RWPE1 (cell line): Measurements from ENCODE around the gene DDX6.
"Not testable (repeated sequence)": the region's sequence is repeated elsewhere in the genome, so short reads cannot be mapped to it uniquely, and the experiment has no call there.

Experiments used
- CTCF ChIA-PET: fragments of 350-600 bp; sonication (Branson Sonifier 250); formaldehyde crosslinking; extraction: SDS; loops from one replicate; lab custom pipeline; 2021; lab: Yijun Ruan, JAX
- POLR2A ChIA-PET: fragments of 400-600 bp; formaldehyde crosslinking; extraction: SDS; loops from one replicate; lab custom pipeline; 2020; ENCODE audit warnings: antibody characterized with exemption; ENCODE audit not compliant: low non-redundant PET; lab: Yijun Ruan, JAX
- DNase-seq: peaks from one replicate; pipeline ENCODE4 v3.0.0; 2012; ENCODE audit warnings: low spot score
- H3K27ac ChIP-seq: fragments of 450-650 bp; 2 replicates; pipeline ENCODE4 v1.5.1; 2017
- TF ChIP-seq, protein P1 (sequence below): fragments of 450-650 bp; conservative IDR thresholded peaks from 2 replicates; pipeline ENCODE4 v1.5.1; 2017; ENCODE audit warnings: low read depth, mild to moderate bottlenecking

Gene DDX6

DNA sequence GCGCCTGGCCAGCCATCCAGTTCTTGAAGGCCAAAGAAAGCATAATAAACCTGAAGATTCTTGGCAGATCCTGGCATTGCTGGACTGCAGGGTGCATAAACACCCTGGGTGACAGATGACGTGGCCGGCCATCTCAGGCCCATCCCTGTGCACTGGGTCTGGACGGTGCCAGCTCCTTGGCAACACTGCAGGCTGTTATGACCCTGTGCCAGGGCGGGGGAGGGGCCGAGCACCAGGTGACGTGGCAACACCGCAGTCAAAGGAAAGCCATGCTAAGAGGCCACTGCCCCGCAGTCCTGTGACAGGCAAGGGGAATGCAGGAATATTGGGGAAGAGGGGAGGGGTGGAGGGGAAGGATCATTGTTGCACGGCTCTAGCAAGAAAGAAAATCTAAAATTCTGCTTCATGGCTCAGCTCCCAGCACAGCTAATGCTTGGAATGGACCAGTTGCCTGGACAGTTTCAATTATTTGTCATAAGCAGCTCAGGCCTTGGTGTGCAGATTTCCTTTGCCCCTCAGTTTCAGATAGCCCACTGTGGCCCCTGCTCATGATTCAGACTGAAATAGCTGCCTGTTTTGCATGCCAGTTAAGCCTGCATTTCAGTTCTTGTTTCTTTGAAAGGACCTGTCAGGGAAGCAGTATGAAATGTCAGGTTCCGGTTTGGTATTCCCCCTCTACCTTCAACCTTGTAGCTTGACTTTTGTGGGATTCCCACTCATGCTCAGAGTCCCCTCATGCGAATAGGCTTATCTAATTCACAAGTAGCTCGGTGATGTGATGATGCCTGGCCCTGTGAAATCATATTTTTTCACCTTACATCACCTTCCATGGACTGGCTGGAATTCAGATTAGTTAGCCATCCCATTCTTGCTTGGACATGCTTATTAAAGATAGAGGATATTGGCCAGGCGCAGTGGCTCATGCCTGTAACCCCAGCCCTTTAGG is 29.7 kb upstream of the DDX6 start:
- peak overlapping the region; percentile 91 for H3K27ac ChIP-seq
- POLR2A ChIA-PET = interaction anchor here (0.5 to 1.2 kb wide), 4 partner anchors 29 to 74 kb away, joined by 3 to 4 read pairs (median 3); partner anchors contain the start of gene DDX6
- CTCF ChIA-PET = interaction anchor here (0.6 to 0.7 kb wide), 2 partner anchors 86 to 551 kb away, joined by 3 read pairs; no protein-coding TSS in a partner anchor
- TF ChIP-seq, protein P1, sequence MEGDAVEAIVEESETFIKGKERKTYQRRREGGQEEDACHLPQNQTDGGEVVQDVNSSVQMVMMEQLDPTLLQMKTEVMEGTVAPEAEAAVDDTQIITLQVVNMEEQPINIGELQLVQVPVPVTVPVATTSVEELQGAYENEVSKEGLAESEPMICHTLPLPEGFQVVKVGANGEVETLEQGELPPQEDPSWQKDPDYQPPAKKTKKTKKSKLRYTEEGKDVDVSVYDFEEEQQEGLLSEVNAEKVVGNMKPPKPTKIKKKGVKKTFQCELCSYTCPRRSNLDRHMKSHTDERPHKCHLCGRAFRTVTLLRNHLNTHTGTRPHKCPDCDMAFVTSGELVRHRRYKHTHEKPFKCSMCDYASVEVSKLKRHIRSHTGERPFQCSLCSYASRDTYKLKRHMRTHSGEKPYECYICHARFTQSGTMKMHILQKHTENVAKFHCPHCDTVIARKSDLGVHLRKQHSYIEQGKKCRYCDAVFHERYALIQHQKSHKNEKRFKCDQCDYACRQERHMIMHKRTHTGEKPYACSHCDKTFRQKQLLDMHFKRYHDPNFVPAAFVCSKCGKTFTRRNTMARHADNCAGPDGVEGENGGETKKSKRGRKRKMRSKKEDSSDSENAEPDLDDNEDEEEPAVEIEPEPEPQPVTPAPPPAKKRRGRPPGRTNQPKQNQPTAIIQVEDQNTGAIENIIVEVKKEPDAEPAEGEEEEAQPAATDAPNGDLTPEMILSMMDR = no peak
- peak; percentile 47 for DNase-seq

DNA sequence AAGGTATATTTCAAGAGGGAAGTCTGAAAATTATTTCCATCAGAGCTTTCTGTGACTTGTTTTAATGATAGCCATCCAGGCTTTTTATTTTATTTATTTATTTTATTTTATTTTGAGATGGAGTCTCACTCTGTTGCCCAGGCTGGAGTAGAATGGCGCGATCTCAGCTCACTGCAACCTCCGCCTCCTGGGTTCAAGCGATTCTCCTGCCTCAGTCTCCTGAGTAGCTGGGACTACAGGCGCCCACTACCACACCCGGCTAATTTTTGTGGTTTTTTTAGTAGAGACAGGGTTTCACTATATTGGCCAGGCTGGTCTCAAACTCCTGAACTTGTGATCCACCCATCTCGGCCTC is 29.0 kb upstream of the DDX6 start:
- H3K27ac ChIP-seq = peak overlapping the region; percentile 91
- ChIA-PET POLR2A (interaction anchor here (0.5 to 0.6 kb wide), 2 partner anchors 66 to 75 kb away, joined by 3 read pairs; no protein-coding TSS in a partner anchor), CTCF (interaction anchor here (0.6 to 0.7 kb wide), 2 partner anchors 87 to 552 kb away, joined by 3 read pairs; no protein-coding TSS in a partner anchor)
- DNase-seq = not testable (repeated sequence)

DNA sequence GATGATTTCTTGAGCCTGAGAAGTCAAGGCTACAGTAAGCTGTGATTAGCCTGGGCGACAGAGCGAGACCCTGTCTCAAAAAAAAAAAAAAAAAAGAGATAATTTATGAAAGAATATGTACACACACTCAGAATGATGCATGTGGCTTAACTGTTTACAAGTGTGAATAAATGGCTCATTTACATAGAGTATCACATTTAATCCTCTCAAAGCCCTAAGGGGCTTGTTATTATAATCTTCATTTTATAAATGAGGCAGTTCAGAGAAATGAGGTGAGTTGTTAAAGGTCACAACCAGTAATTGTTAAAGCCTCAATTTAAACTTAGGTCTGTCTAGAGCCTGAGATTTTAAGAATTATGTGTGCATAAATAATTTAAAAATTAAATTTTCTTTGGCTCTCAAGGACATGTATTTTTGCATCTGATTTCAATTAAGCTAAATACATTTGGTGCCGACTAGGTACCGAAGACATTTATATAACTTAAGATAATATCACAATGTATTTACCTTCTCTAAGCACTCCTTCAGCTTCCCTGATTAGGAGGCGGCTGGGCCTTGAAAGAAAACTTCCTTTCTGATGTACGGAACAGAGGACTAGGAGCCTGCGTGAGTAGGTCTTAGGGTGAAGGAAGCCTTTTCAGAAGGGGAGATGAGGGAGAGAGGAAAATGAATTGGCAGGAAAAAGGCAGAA is 28.5 kb upstream of the DDX6 start:
- DNase-seq = no peak
- TF ChIP-seq, protein P1 = no peak
- ChIA-PET POLR2A (no interaction called here), CTCF (interaction anchor here (0.6 to 0.7 kb wide), 2 partner anchors 87 to 552 kb away, joined by 3 read pairs; no protein-coding TSS in a partner anchor)
- peak overlapping the region; percentile 91 for H3K27ac ChIP-seq

DNA sequence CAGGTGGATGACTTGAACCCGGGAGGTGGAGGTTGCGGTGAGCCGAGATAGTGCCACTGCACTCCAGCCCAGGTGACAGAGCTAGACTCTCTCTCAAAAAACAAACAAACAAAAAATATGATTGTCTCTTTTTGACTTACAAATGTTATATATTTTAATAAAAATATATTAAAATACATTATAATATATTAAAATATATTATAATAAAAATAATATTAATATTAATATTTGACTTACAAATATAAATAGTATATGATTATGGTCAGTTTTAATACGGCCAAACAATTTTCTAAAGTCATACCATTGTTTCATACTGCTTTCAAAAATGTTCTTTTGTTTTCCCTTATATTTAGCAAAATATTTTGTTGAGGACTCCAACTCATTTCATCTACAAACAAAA is 27.2 kb upstream of the DDX6 start:
- POLR2A ChIA-PET = no interaction called here

DNA sequence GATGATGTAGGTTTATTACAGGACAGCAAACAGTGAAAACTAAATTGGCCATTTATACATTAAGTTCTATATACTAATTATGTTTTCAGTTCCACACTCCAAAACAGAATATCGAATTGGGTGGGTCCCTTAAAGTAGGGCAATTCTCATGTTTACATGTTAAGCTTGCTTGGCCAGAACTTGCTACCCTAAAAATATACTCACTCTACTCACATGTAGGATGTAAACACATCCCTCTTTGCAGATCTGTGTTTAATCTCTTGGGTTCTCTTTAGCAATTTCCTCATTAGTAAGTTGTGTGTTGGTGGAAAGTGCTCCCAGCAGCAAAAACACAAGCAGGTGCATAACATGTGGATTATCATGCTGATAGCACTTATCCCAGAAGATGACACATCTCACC is 22.6 kb upstream of the DDX6 start:
- CTCF ChIA-PET = interaction anchor here (0.6 kb wide), 1 partner anchor 70 kb away, joined by 4 read pairs; the partner anchor contains the start of gene CXCR5
- no peak for DNase-seq
- POLR2A ChIA-PET = no interaction called here
- TF ChIP-seq, protein P1 = no peak
- no peak overlapping the region for H3K27ac ChIP-seq

More for the DNA sequence above, 27.2 kb upstream of the DDX6 start:
- DNase-seq = no peak
- H3K27ac ChIP-seq = no peak overlapping the region
- TF ChIP-seq, protein P1 = no peak
- CTCF ChIA-PET = interaction anchor here (0.6 kb wide), 1 partner anchor 19 kb away, joined by 4 read pairs; no protein-coding TSS in a partner anchor

DNA sequence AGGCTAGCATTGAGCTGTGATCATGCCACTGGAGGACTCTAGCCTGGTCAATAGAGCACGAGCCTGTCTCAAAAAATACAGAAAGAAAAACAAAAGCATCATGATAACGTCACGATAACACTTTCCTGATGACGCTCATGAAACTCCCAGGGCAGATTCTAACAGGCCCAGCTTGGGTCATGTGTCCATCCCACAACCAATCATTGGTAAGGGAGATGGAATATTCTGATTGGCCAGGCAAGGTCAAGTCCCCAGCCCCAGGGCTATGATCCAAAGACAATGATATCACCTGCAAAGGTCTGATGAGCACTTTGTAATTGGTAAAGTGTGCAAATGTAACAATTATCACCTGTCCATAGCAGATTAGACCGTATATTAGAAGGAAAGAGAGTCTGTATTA is 21.5 kb upstream of the DDX6 start:
- POLR2A ChIA-PET = no interaction called here
- H3K27ac ChIP-seq = no peak overlapping the region
- DNase-seq = no peak
- TF ChIP-seq, protein P1 = no peak
- CTCF ChIA-PET = interaction anchor here (0.8 kb wide), 1 partner anchor 66 kb away, joined by 3 read pairs; no protein-coding TSS in a partner anchor
